HG02973 (cell line): ENCODE measurements around the gene MTOR.
"Not testable (repeated sequence)": the region's sequence is repeated elsewhere in the genome, so short reads cannot be mapped to it uniquely, and the experiment has no call there.

Experiments used
- ATAC-seq: cut with Tn5 transposase; IDR thresholded peaks from one replicate; pipeline ENCODE4 v1.9.1; 2021; ENCODE audit warnings: moderate library complexity; ENCODE audit not compliant: unreplicated experiment

The MTOR gene

GRCh38 chr1:11281518-11282331 lies 19.4 kb upstream of the MTOR start:
- no peak for ATAC-seq

DNA sequence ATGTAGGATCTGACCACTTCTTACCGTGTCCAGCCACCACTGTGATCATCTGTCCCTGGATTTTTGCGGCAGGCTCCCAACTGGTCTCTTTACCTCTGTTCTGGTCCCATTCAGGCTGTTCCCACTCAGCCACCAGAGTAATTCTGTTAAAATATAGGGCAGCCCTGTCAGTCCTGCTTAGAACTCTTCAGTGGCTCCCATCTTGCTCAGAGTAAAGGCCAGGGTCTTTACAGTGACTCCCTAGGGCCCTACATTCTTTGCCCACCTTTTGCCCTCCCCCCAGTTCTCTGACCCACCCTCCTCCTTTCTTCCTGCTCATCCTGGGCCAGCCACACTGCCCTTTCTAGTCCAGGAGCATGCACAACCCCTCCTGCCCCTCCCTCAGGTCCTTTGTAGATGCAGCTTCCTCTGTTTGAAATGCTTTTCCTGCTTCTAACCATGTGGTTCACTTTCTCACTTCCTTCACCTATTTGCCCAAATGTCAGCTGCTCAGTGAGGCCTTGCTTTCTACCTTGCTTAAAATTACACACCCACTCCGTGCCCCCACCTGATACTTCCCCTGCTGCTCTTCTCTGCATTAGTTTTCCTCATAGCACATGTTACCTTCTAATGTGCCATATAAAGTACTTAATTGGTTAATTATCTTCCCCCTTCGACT lies 18.5 kb upstream of the MTOR start:
- ATAC-seq, result no peak

GRCh38 chr1:11279630-11280029 lies 17.3 kb upstream of the MTOR start:
- ATAC-seq, result no peak

DNA sequence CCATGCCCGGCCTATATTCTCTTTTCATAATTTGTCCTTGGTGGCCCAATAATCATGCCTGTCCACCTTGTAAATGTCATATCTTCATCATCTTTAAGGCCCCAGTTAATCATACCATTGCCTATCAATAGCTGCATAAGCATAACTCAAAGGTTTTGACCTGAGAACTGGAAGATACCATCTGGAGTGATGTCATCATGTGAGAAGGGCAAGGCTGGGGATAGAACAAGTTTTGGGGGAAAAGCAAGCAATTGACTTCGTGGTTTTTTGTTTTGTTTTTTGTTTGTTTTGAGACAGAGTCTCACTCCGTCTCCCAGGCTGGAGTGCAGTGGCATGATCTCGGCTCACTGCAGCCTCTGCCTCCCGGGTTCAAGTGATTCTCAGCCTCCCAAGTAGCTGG lies 16.8 kb upstream of the MTOR start:
- no peak for ATAC-seq

GRCh38 chr1:11273595-11274234 lies 11.4 kb upstream of the MTOR start:
- peak; percentile 25 for ATAC-seq

DNA sequence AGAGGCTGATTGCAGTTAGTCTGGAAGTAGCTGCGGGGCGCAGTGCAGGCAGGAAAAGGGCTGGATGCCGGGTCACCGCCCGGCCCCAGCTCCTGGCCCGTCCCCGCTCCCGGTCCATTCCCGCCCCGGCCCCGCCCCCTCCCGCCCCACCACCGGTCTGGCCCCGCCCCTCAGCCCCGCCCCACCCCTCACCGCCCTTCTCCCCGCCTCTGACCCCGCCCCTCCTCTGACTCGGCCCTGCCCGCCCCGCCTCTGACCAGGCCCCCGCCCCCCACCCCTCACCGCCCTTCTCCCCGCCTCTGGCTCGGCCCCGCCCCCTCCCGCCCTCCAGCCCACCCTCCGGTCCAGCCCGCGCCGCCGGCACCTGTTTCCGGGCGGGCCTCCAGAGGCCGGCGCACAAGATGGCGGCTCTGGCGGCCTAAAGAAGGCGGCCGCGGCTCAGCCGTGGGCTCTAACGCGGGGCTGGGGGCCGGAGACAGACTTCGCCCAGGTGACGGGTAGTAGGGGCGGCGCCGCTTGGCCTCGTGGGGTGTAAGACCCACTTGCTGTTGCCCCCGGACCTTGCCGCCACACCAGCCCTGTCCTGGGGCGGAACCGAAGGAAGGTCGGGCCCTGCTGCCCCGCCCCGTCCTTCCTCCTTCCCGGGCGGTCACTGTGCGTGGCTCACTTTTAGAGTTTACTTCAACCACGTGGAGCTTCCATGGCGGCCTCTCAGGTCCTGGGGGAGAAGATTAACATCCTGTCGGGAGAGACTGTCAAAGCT lies 10.7 kb upstream of the MTOR start, which contains the start of gene UBIAD1:
TSS of gene UBIAD1 (plus strand) at position 367 of the 763 bp plus-strand sequence. CDS start at position 701, 334 bp downstream.
- ATAC-seq, result peak; percentile 88

DNA sequence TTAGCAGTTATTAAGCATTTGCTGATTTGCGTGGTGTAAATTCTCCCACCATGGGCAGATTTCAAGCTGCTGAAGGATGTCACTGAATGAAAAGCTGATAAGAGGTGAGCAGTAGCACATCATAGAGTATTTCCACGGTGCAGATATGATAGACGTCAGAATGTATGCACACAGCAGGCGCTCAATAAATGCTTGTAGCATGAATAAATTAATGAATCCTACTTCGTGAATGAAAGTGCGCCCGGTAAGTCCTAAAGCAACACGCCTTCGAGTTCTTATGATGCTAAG lies 10.1 kb upstream of the MTOR start:
- ATAC-seq, result no peak

DNA sequence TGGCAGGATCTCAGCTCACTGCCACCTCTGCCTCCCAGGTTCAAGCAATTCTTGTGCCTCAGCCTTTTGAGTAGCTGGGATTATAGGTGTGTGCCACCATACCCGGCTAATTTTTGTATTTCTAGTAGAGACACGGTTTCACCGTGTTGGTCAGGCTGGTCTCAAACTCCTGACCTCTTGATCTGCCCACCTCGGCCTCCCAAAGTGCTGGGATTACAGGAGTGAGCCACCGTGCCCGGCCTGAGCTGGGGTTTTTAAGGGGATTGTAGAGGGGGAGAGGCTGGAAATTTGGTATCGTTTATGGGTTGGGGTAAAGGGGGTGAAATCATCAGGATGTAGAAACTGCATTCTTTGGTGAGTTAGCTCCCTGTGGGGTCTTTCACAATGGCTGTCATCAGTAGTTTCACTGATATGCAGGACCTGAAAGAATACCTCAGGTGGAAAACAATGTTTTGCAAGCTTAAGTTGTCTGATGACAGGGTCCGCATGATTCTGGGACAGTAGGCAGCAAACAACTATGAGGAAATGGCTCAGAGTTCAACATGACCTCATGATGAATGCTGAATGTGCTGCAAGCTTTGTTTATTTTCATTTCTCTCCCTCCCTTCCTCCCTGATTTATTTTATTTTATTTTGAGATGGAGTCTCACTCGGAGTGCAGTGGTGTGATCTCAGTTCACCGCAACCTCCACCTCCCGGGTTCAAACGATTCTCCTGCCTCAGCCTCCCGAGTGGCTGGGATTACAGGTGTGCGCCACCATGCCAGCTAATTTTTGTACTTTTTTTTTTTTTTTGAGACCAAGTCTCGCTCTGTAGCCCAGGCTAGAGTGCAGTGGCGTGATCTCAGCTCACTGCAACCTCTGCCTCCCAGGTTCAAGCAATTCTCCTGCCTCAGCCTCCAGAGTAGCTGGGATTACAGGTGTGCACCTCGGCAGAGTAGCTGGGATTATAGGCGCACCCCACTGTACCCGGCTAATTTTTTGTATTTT lies 5.3 kb upstream of the MTOR start:
- not testable (repeated sequence) for ATAC-seq

GRCh38 chr1:11266268-11267074 lies 4.1 kb upstream of the MTOR start:
- ATAC-seq, result no peak

DNA sequence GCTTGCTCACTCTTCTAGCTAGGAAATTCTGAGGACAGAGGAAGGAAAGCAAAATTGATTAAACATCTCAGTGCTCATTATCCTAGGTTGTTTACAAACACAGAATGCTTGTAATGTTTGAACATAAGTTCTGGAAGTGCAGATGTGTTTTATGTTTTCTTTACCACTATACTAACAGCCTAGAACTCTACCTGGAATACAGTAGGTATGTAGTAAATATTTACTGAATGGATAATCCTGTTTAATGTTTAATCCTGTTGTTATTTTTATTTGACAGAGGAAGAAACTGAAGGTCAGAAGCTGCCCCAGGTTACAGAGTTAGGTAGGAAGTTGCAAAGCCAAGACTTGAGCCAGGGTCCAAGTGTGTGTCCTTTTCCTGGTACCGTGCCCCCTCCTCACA lies 6.1 kb downstream of the MTOR start:
- ATAC-seq, result no peak

- ATAC-seq, result no peak
Measured at GRCh38 chr1:11253226-11253625, 9.1 kb downstream of the MTOR start.

DNA sequence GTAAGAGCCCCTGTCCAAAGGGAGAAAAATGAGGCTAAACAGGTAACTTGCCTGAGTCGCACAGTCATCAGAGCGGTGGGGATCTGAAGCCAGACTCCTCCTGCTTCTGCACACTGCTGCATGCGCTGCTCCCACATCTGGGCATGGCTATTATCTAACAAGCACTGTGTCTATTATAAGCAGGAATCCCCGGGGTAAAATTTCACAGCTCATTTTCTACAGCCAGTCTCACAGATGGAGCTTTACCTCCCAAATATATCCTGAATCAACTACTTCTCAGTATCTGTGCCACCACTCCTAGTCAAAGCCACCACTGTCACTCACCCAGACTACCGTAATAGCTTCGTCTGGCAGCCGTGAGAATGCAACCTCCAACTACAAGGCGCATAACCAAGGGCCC lies 9.8 kb downstream of the MTOR start:
- ATAC-seq, result no peak

GRCh38 chr1:11248169-11248568 lies 14.2 kb downstream of the MTOR start:
- ATAC-seq, result no peak

GRCh38 chr1:11245904-11246719 lies 16.2 kb downstream of the MTOR start:
- ATAC-seq, result no peak

GRCh38 chr1:11245248-11245647 lies 17.1 kb downstream of the MTOR start:
- no peak for ATAC-seq

- ATAC-seq, result no peak
Measured at GRCh38 chr1:11238311-11238710, 24.0 kb downstream of the MTOR start.

DNA sequence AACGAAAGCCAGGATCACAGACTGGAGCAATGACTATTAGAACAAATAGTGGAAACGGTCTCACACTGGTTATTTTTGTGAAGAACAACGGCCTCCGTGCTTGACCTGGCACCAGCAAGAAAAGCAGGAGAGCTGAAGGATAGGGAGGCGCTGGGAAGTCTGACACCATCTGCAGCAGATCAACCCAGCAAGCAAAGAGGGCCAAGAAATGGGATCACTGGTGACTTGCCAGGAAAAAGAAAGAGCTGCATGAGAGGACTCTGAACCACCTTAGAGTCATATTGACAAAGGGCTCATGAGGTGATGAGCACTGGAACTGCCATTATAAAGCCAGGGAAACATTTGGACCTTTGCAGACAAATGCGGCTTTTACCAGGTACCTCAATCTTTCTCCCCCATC lies 25.0 kb downstream of the MTOR start:
- no peak for ATAC-seq

DNA sequence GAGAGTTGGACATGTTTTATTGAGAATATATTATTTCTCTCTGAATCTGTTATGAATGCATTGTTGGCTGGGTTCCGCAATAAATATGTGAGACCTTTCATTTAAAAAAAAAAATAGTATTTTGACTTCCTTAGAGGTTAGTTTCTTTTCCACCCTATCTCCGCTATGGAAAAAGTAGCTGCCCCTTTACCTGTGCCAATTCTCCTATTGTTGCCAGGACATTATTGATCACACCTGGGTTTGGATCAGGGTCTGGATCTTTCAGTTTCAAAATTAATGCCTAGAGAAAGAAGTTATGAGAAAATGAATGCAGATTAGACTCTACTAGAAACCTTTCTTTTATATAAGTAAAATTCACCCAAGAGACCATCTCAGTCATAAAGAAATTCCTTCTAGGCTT lies 29.1 kb downstream of the MTOR start:
- no peak for ATAC-seq

GRCh38 chr1:11229203-11229602 lies 33.1 kb downstream of the MTOR start:
- ATAC-seq, result no peak
